ENCODE results near the gene MTCL3.

Gene MTCL3

DNA sequence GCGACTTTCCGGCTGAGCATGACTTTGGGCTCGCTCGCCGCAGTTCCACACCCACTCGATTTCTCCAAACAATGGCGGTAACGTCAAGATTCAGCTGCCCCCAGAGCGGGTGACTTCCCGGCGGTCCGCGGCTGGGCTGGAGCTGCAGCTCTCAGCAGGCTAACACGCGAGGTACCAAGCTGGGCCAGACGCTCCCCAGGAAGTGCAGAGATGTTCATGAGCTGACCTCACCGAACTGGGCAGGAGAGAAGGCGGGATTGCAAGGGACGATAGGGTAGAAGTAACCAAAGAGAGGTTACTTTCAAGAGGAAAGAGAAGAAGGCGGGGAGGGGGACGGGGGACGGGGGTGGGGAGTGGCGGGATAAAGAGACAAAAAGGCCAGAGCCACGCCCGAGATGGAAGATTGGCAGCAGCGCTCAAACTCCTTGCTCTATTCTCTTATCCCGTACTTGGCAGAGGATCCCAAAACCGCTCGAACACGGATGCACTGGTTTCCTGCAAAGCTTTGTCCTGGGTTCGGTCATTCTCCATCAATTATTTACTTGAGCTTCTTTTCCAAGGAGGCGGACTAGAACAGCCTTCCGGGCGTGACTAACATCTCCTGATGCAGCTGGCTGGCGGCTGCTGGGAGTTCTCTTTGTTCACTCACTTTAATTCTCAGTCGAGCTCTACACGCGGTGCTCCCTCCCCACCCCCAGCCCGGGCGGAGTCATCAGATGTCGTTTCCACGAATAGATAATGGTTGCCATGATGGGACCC, at the start of gene MTCL3:
MTCL3 (minus strand) TSS at position 626 of the 759 bp plus-strand sequence.
- DNase-seq (ENCODE audit: low spot score), result peak; percentile 71

DNA sequence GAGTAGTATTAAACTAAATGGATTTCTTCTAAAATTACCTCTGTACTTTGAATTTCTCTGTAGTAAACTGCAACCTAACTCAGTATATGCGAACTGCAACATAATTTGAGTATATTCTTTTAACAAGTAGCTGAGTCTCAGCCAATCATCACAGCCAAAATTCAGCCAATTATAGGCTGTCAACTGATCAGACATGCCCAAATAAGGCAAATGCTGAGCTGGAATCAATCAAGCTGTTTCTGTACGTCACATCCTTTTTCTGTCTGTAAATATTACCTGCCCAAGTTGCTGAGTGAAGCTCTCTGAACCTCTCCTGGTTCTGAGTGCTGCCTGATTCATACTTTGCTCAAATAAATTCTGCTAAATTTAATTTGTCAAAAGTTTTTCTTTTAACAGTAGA, 48.3 kb upstream of the MTCL3 start:
- DNase-seq (ENCODE audit: low spot score), result no peak

DNA sequence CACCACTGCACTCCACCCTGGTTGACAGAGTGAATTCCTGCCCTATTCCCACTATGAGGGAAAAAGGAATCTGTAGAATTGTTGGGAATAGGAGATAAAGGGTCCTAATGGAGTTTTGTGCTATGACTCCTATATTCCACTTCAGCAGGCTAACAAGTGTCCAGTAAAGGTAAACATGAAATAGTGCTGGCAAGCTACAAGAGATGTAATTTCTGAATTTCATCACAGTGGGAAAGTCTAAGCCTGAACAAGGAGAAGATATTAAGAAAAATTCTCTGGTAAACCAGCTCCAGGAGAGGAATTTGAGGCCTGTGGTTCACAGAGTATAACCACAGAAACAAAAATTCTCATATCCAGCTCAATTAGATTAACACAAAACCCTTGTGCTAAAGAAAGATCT, 47.5 kb upstream of the MTCL3 start:
- no peak for DNase-seq (ENCODE audit: low spot score)

DNA sequence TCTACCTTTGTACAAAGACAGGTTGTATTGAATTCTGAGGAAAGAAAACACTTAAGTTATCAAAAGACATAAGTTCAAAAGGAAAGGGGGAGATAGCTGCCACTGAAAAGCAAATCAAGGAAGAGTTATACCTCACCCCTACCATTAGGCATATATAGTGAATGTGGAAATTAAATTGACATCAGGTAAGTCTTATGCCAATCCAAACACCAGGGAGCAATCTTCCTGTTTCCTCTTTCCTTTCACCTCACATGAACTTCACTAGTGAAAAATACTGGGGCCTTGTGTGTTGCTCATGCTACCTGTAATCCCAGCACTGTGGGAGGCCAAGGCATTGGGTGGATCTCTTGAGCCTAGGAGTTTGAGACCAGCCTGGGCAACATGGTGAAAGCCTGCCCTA, 47.0 kb upstream of the MTCL3 start:
- DNase-seq (ENCODE audit: low spot score), result no peak

DNA sequence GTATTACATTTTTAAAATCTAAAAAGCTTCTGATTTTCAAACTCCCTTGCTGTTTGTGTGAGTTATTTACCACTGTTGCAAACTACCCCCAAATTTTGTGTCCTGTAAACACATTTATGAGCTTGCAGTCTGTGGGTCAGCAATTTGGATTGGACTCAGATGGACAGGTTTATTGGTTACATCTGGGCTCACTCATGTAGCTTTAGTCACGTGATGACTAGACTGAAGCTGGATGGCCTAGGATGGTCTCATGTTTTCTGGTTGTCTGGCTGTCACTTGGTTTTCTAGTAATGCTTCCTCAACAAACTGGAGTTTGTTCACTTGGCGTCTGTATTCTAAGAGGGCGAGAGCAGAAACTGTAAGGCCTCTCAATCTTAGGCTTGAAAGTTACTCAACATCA, 45.6 kb upstream of the MTCL3 start:
- no peak for DNase-seq (ENCODE audit: low spot score)

DNA sequence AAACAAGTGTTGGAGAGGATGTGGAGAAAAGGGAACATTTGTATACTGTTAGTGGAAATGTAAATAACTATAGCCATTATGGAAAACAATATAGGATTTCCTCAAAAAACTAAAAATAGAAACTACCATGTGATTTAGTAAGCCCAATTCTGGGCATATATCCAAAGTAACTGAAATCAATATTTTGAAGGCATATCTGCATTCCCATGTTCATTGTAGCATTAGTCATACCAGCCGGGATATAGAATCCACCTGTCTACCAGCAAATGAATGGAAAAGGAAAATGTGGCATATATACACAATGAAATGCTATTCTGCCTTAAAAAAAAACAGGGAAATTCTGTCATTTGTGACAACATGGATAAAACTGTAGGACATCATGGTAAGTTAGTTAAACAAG, 42.5 kb upstream of the MTCL3 start:
- DNase-seq (ENCODE audit: low spot score), result no peak

DNA sequence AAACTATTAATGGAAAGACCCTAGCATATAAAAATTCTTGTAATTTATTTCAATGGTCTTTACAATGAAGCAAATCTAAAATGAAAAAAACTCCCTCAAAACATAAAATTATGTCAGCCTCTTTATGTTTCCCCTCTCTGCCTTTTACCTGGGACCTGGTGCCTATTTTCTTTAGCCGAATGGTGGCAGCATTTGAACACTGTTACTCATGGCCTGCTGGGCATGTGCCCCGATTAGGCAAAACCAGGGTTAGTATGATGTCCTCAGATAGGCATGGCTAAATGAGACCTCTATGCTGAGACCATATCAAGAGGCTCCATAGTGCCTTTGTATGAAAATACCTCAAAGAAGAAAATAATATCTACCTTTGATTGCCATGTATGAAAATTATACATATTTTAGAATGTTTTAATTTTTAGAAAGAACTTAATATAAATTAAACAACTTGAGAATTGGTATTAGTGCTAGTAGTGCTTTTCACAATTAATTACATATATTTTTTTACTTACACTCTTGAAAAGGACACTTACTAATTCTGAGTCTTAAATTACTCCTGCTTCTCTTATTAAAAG, 35.4 kb upstream of the MTCL3 start:
- DNase-seq (ENCODE audit: low spot score), result peak; percentile 37

DNA sequence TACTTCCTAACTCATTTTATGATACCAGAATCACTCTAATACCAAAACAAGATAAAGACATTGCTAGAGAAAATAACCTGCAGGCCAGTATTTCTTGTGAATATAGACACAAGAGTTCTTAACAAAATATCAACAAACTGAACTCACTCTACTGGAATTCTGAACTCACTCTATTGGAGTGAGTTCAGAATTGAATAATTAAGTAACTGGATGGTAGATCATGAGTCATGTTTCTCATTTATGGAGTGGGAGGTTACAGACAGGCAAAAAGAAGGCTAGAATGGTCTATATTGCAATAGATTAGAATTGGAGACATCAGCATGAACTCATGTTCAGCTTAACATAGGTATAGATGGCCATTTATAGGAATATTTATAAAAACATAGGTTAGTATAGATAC, 31.3 kb upstream of the MTCL3 start:
- no peak for DNase-seq (ENCODE audit: low spot score)

DNA sequence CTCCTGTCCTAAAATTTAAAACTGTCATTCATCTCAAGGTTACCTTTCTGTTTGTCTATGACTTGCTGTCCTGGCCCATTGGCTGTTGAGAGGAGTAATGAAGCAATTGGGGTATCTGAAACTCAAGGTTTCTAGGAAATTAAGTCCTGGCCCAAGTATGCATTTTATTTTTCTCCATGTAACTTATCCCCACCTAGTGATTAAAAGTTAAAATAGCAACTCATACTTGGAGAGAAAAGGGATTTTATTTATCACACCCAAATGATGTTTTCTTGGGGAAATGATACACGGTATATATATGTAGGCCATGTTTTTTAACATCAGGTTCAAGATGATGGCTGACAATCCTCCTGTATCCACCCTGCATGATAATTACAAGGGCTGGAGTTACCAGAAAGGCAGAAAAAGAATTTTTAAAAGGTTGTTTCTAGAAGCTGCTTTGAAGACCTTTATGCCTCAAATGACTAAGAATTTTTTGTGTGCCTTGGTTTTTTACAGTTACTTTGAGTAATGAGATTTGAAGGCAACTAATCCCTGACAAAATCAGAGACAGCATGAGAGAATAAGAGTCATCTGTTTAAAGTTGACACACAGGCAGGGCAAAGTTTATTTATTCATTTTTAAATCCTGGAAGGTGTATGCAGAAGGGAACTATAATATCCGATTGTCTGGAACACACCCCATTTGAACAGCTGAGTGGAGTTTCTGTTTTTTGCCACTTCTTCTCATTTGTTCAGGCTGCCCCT, 28.9 kb upstream of the MTCL3 start:
- DNase-seq (ENCODE audit: low spot score), result no peak

DNA sequence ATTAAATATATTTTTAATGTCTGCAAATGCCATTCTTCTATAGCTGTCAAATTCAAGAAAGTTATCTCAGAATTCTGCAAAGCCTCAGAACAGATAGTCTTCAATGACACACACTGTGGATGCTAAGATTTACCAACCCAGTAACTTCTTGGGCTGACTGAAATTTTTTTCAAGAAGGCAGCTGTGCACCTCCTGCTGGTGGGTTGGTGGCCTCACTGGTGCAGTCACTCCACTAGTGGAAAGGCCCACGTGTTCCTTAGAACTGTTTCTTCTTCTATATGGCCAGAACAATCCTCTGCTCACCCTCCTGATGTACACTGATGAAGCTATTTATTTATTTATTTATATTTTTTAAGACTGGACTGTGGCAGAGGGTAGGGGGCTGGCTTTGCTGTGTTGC, 28.1 kb upstream of the MTCL3 start:
- DNase-seq (ENCODE audit: low spot score), result peak; percentile 15

DNA sequence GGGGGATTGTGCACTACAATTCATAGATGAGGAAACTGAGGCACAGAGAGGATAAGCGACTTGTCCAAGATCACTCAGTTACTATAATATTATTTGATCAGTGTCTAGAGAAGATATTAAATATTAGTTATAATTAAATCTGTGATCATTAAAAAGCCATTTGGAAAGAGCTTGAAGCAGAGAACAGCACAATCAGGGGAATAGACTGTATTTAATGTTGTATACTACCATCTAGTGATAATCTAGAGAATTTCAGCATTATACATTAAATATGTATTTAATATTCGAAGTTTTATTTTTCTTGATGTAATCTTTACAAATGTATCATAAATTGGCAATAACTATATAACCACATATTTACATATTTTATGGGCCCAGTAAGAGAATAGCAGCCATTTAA, 20.1 kb upstream of the MTCL3 start:
- no peak for DNase-seq (ENCODE audit: low spot score)

DNA sequence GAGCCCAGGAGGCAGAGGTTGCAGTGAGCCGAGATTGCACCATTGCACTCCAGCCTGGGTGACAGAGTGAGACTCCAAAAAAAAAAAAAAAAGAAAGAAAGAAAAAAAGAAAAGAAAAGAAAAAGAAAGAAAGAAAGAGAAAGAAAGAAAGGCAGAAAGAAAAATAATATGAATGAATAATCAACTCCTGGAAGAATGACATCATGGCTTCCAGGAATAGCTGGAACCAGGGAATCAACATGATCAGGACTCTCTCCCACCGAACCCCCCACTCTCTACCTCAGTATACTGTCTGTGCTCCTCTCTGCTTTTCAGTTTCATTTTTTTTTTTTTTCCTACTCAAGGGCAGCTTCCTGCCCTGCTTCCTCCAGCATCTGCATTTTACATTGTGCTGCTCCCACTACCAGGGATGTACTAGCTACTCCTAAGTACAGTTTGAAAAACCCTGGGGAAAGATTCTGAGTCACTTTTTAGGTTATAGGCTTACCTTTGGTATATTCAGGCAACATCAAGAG, 19.7 kb upstream of the MTCL3 start:
- no peak for DNase-seq (ENCODE audit: low spot score)

DNA sequence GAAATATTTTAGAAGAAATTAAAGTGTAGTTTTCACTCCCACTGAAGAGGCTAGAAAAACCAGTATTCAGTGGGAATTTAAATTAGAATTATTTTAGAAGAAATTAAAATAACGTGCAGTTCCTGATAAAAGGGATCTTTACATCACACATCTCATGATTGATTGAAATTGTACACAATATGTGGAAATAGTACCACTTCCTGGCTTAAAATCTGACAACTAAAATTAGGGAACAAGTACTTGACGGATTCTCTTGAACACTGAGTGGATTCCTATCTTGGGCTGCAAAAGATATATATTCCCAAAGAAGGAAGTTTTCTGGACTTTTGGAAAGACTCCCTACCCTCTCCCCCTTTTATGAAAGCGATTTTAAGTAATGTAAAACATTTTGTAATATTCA, 14.6 kb upstream of the MTCL3 start:
- no peak for DNase-seq (ENCODE audit: low spot score)

DNA sequence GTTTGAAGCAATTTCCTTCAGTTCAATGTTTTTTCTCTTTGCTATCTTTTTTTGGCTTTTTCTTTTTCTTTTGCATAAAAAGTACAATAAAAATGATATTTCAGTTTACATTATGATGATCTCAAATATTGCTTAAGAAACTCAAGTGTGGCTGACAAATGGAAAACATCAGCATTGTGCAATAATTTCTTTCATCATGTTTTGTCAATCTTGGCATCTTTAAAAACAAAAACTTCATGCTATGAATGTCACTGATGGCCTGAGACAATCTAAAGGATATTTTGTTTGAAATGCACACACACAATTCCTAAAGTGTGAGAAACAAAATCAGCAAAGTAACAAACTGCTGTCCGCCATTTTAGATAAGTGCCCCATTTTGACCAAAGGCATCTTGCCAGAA, 13.9 kb upstream of the MTCL3 start:
- DNase-seq (ENCODE audit: low spot score), result no peak

DNA sequence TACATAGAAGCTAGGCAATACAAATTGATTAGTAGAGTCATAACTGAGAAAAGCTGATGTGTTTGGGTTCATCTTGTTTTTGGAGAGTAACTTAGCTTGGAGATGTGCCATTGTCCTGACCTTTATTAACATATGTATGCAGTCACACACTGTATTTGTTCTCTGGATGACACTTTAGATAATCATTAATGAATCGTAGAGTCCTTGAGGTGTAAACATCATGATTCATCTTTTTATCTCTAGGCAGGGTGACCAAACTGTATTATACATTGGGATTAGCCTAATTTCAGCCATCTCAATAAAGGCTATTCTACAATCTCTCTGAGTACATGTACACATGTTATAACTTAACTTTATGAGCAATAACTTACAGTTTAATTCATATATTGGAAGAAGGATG, 3.6 kb upstream of the MTCL3 start:
- DNase-seq (ENCODE audit: low spot score), result no peak

DNA sequence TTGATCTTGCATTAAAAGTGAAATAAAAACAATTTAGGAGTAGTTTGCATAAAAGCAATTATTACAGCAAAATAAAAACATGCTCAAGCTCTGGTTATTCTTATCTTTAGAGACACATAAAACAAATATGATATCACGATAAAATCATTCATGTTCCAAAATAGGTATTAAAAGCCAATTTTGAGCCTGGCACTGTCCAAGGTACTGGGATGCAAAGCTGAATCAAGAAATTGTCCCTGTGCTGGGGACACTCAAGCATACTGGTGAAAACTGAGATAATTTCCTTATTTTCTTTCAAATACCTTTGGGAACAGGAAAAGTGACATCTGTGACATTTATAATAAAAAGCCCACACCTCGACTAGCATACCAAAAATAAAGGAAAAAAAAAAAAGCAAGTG, 931 bp upstream of the MTCL3 start:
- DNase-seq (ENCODE audit: low spot score), result no peak

DNA sequence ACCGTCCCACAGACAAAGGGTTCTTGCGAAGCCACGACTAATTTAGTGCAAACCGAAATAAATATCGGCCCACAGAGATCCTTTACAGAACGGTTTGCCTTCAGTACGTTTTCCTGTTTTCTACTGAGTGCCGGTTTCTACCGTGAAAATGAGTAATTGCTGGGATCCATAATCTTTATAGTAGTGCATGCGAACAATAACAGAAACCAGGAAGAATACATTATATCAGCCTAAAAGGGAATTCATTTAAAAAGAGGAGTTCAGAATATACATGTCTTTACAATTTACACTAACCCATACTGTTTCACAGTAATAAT, 292 bp upstream of the MTCL3 start:
- DNase-seq (ENCODE audit: low spot score), result no peak

DNA sequence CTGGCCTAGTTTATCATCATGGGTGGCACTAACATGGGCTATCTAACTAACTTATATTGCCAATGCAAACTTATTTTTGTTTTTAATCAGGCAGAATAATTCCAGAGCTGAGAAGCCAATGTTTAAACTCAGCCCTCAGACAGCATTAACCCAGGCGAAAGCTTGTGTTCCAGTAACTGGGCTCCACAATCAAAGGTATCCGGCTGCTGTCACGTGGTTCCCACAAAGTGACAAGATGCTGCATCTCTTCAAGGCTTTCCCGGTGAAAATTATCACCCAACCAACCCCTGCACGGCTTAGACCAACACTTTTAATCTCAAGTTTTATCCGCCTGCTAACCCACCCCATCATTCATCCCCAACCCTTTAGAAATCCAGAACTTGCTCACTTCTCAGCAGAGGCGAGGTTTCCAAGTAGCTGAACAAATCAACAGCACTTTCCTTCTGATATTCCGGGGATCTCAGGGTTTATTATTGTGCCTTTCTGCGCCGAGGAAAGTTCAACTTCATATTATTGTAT, 885 bp downstream of the MTCL3 start:
- DNase-seq (ENCODE audit: low spot score), result peak; percentile 13

DNA sequence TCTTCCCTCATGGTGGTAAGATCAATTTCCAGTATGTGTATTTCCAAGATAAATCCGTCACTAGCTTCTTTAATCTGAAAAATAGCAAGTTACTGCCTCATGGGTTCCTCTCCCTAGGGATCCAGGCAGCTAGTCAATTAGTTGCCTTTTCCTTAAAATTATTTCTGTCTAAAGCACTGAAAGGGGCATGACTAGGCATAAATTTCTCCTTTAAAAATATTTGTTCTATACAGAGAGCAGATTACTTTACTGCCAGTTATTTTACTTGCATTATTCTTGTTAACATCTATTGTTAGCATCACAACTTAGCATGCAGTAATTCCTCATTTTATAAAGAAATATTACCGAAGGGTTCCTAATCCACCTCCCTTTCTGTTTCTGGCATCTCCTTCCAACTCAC, 1.4 kb downstream of the MTCL3 start:
- DNase-seq (ENCODE audit: low spot score), result no peak

DNA sequence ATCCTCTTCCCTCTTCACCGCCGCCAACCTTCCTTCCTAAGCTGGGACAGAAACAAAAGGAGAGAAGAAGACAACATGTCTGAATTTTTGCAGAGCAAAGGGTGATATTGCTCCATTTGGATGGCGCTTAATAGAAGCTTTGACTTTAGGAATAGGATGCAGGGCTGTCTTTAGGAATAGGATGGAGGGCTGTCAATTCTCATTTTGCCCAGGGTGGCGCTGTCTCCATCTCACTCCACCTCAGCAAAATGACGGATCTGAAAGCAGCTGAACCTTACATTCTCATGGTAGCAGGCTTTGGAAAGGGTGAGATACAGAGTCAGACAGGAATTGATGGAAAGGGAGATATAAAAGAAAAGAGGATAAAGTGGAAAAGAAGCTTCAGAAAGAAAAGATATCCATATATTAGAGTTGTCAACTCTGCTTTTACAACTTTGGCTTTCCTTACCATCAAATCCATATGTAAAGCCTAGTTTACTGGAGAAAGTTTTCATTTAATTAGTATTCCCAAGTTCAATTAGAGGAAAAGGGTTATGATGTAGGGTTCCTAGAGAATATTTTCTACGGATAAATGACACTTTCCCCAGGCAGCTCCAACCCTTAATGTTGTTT, 2.4 kb downstream of the MTCL3 start:
- peak; percentile 70 for DNase-seq (ENCODE audit: low spot score)

DNA sequence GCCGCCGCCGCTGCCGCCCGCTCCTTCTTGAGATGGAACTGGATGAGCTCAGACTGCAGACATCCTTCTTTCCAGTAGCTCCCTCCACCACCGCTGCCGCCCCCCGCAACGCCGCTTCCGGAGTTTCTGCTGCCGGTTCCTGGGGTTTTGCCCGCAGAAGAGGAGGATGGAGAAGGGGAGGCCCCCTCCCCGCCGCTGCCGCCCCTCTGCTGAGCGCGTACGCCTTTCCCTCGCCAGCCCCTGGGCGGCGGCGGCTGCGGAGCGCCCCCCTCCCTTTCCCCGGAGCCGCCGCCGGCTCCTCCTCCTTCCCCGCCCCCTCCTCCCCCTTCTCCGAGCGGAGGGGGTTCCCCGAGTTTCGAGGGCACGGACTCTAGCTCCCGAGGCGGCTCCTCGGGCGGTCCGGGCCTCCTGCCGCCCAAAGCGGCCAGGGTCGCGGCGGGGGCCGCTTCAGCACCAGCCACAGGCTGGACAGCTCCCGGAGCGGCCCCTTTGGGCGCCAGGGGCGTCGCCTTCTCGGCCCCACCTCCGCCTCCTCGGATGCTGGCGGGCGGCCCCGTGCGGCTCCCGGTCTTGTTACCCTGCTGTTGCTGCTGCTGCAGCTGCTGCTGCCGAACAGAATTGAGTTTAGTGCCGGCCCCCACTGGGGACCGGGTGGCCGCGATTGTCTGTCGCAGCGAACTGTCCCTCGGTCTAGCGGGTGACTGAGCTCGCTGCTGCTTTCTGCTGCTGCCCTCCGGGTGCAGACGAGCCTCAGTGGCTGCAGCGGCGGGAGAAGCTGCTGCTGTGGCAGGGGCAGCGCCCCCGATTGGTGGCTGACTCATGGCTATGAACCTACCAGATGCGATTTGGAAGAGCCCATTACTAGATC, 3.1 kb downstream of the MTCL3 start:
- DNase-seq (ENCODE audit: low spot score), result peak; percentile 68
